HepG2 (cell line): ENCODE results near the gene IYD. TPM values are rescaled to one million over a fixed set of nuclear protein-coding genes. Genes with fewer than 3 reads are reported as not detected.

Source experiments
- ATAC-seq: fragments of 200-7000 bp; cut with Tn5 transposase; 3 replicates; pipeline ENCODE4 v1.9.1; 2020; ENCODE audit warnings: mild to moderate bottlenecking, moderate library complexity
- BruUV-seq: library from RNA; stranded (reverse); fragments of 400-500 nt; replicated peaks from 2 replicates; lab custom pipeline; 2021; lab: Mats Ljungman, UMichigan
- CTCF ChIA-PET: fragments of 300-600 bp; formaldehyde crosslinking; extraction: SDS; loops from one replicate; lab custom pipeline; 2021; ENCODE audit warnings: low total read pairs, inconsistent platforms, low intra/inter-chr PET ratio; lab: Yijun Ruan, JAX
- POLR2A ChIA-PET: fragments of 350-600 bp; sonication (Branson Sonifier 250); formaldehyde crosslinking; loops from one replicate; lab custom pipeline; 2020; ENCODE audit warnings: antibody characterized with exemption, inconsistent platforms; lab: Yijun Ruan, JAX
- DNase-seq: peaks from one replicate; pipeline ENCODE4 v3.0.0-alpha.2; 2015; ENCODE audit warnings: low spot score
- FAIRE-seq: peaks from 3 replicates; lab custom pipeline; 2011; peaks lifted over from hg19 to GRCh38; lab: Jason Lieb, UNC
- H2AFZ ChIP-seq: one replicate; pipeline ENCODE4 v1.6.1; 2011; ENCODE audit warnings: low read length, inconsistent platforms
- H3K27ac ChIP-seq: fragments of 300-600 bp; 3 replicates; pipeline ENCODE4 v1.8.0; 2011; ENCODE audit warnings: mixed run types, mild to moderate bottlenecking, mixed read lengths, low read length, inconsistent platforms; ENCODE audit not compliant: insufficient read depth; ENCODE audit errors: extremely low read length
- H3K27me3 ChIP-seq, 2 experiments: fragments of 200-600 bp in 1 of 2; 2 replicates in 1 of 2; 3 replicates in 1 of 2; pipeline versions ENCODE4 v1.6.0 to v1.8.0; 2011; ENCODE audit warnings: low read length in 2 of 2, mild to moderate bottlenecking in 2 of 2, moderate library complexity in 2 of 2, inconsistent platforms in 1 of 2; ENCODE audit not compliant: insufficient read depth in 2 of 2, control insufficient read depth in 1 of 2
- H3K36me3 ChIP-seq, 2 experiments: fragments of 200-600 bp in 1 of 2; replicated peaks in 1 of 2; 2 replicates in 1 of 2; 3 replicates in 1 of 2; pipeline versions ENCODE4 v1.5.1 to v1.8.0; 2011; ENCODE audit warnings: low read length in 2 of 2, inconsistent platforms in 1 of 2; ENCODE audit not compliant: insufficient read depth in 2 of 2, control insufficient read depth in 1 of 2
- H3K4me1 ChIP-seq: 2 replicates; pipeline ENCODE4 v1.5.1; 2012; ENCODE audit warnings: low read length, inconsistent platforms; ENCODE audit not compliant: insufficient read depth
- H3K4me2 ChIP-seq: 2 replicates; pipeline ENCODE4 v1.6.0; 2011; ENCODE audit warnings: low read depth, low read length, inconsistent platforms
- H3K4me3 ChIP-seq, 3 experiments: fragments of 200-600 bp in 1 of 3; sonication (generic), shearing (Covaris generic) in 1 of 3; replicated peaks in 1 of 3; 2 replicates each; pipeline ENCODE4 v1.5.1; 2011 to 2016; ENCODE audit warnings: low read length in 3 of 3, inconsistent platforms in 2 of 3, low read depth in 2 of 3, mild to moderate bottlenecking in 2 of 3, control low read depth in 1 of 3, mixed read lengths in 1 of 3; ENCODE audit not compliant: insufficient read depth in 1 of 3
- H3K79me2 ChIP-seq: one replicate; pipeline ENCODE4 v1.6.1; 2011; ENCODE audit warnings: low read length, inconsistent platforms; ENCODE audit not compliant: insufficient read depth
- H3K9ac ChIP-seq: 2 replicates; pipeline ENCODE4 v1.6.0; 2011; ENCODE audit warnings: mild to moderate bottlenecking, low read depth, low read length, inconsistent platforms; ENCODE audit not compliant: insufficient read depth
- H3K9me3 ChIP-seq: 2 replicates; pipeline ENCODE4 v1.5.1; 2012; ENCODE audit warnings: mild to moderate bottlenecking, low read length
- H4K20me1 ChIP-seq: 2 replicates; pipeline ENCODE4 v1.6.0; 2011; ENCODE audit warnings: inconsistent platforms, mild to moderate bottlenecking, low read length, moderate library complexity; ENCODE audit not compliant: insufficient read depth
- ELF3 ChIP-seq: IDR thresholded peaks from 2 replicates; pipeline ENCODE4 v1.6.1; 2016; ENCODE audit warnings: missing genetic modification reagents, missing compliant biosample characterization
- HNF4G ChIP-seq, 2 experiments: sonication (generic) in 1 of 2; formaldehyde crosslinking in 1 of 2; IDR thresholded peaks; 2 replicates each; pipeline versions ENCODE4 v1.4.0 to v1.6.1; 2011 to 2020; ENCODE audit warnings: borderline replicate concordance in 2 of 2, low read depth in 2 of 2, mild to moderate bottlenecking in 2 of 2, low read length in 1 of 2, missing genetic modification reagents in 1 of 2, moderate library complexity in 1 of 2
- KDM4B ChIP-seq: sonication (generic); formaldehyde crosslinking; IDR thresholded peaks from 2 replicates; pipeline ENCODE4 v1.4.0; 2020; ENCODE audit warnings: missing genetic modification reagents
- KDM5A ChIP-seq: fragments of 200-600 bp; sonication (generic); IDR thresholded peaks from 2 replicates; pipeline ENCODE4 v1.7.0; 2018; ENCODE audit warnings: antibody characterized with exemption, mild to moderate bottlenecking, low read length, borderline replicate concordance
- PHB2 ChIP-seq: fragments of 450-650 bp; IDR thresholded peaks from 2 replicates; pipeline ENCODE4 v1.6.1; 2018; ENCODE audit not compliant: partially characterized antibody
- SMAD3 ChIP-seq: sonication (generic); formaldehyde crosslinking; IDR thresholded peaks from 2 replicates; pipeline ENCODE4 v1.4.0; 2020; ENCODE audit warnings: missing genetic modification reagents
- STAT5B ChIP-seq: sonication (generic); formaldehyde crosslinking; IDR thresholded peaks from 2 replicates; pipeline ENCODE4 v1.4.0; 2020; ENCODE audit warnings: missing genetic modification reagents
- TEF ChIP-seq: sonication (generic); formaldehyde crosslinking; IDR thresholded peaks from 2 replicates; pipeline ENCODE4 v1.5.0; 2020; ENCODE audit warnings: missing genetic modification reagents
- U2AF1 ChIP-seq: fragments of 200-400 bp; formaldehyde crosslinking; optimal IDR thresholded peaks from 2 replicates; pipeline ENCODE3; 2017; ENCODE audit warnings: mild to moderate bottlenecking, low read depth, low read length
- ZNF275 ChIP-seq: sonication (generic); formaldehyde crosslinking; IDR thresholded peaks from 2 replicates; pipeline ENCODE4 v1.8.0; 2022; ENCODE audit warnings: missing genetic modification reagents, mild to moderate bottlenecking, inconsistent platforms, borderline replicate concordance
- WGBS: methylation state at CpG from one replicate; pipeline ENCODE4 v1.1.6; 2017; ENCODE audit warnings: low lambda C conversion rate; 5-methylcytosine and 5-hydroxymethylcytosine counted together
- in situ Hi-C: cut with HindIII; loops from 2 replicates; pipeline ENCODE4 v1.10.0; 2017; ENCODE audit warnings: low pct_unique_long_range_greater_than_20kb; ENCODE audit not compliant: extremely low pct_ligation_motif_present
- intact Hi-C: fragments of 100-400 bp; cut with micrococcal nuclease; formaldehyde crosslinking; loops from one replicate; pipeline ENCODE4 v1.10.0; 2022; ENCODE audit not compliant: unreplicated experiment
- polyA plus RNA-seq, 8 experiments: library from polyadenylated mRNA; depleted of rRNA in 3 of 8; stranded (reverse) in 7 of 8; unstranded in 1 of 8; fragments of >200 nt; fragmentation: Illumina TruSeq in 4 of 8; extraction: Trizol in 4 of 8; gene quantifications; 2 replicates each; pipeline versions ENCODE4 v1.2.1 to v1.2.3, GENCODE V29; 2011 to 2016; ENCODE audit warnings: low read depth in 4 of 8, missing spikeins in 1 of 8, mixed read lengths in 1 of 8; ENCODE audit not compliant: insufficient read depth in 1 of 8
- total RNA-seq, 5 experiments: library from RNA; depleted of rRNA; stranded (reverse); fragments of >200 nt; fragmentation: Illumina TruSeq; extraction: Trizol; gene quantifications; 2 replicates each; pipeline ENCODE4 v1.2.3, GENCODE V29; 2016; ENCODE audit warnings: low read depth in 1 of 5
- TF ChIP-seq, protein P1 (sequence below): sonication (generic); formaldehyde crosslinking; IDR thresholded peaks from 2 replicates; pipeline ENCODE4 v1.4.0; 2020; ENCODE audit warnings: missing genetic modification reagents, borderline replicate concordance
- TF ChIP-seq, protein P2 (sequence below): sonication (generic); formaldehyde crosslinking; IDR thresholded peaks from 2 replicates; pipeline ENCODE4 v1.4.0; 2020; ENCODE audit warnings: missing genetic modification reagents
- TF ChIP-seq, protein P3 (sequence below): sonication (generic); formaldehyde crosslinking; IDR thresholded peaks from 2 replicates; pipeline ENCODE4 v1.4.0; 2020; ENCODE audit warnings: missing genetic modification reagents, borderline replicate concordance

Gene IYD
- total and polyA plus RNA-seq, 2 of the 13 experiments (the other 11 are each of a cell fraction or from before 2014, with no cell fraction given): 0.01 to 0.46 TPM

DNA sequence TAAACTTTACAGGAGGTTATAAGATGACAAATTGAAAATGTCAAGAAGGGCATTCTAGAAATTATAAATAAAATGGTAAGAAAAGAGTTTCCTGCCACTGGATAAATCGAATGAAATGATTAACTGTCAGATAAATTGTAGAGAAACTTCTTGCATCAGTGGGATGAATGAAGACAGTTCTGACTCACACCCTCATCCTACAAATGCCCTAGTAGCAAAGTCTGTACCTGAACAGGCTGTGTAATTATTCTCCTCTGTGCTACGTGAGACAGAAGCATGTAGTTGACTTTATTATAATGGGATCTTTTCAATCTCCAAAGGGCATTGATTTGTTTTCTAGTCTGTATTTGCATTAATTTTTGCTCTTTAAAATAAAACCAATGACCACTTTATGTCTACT is 47.3 kb downstream of the IYD start:
- FAIRE-seq (no peak), DNase-seq (no peak), ATAC-seq (no peak)
- POLR2A ChIA-PET: no interaction called here
- no peaks in the 10 kb centered on the region for H3K9me3 ChIP-seq
- H2AFZ ChIP-seq: no peak overlapping the region
- intact Hi-C loops (no loop called here), in situ Hi-C loops (loop anchor here (5.0 to 25.0 kb wide), 4 partner anchors 189 to 921 kb away; no protein-coding TSS in a partner anchor)
- H4K20me1 ChIP-seq: no peaks in the 10 kb centered on the region
- no peaks in the 10 kb centered on the region for H3K36me3 ChIP-seq
- CTCF ChIA-PET: interaction anchor here (6.0 kb wide), 1 partner anchor 399 kb away, joined by 107 read pairs; no protein-coding TSS in a partner anchor
- no peak overlapping the region for H3K4me3 ChIP-seq
- BruUV-seq: no TSS peak
- no peaks in the 10 kb centered on the region for H3K4me1 ChIP-seq
- no peaks in the 10 kb centered on the region for H3K27me3 ChIP-seq
- no peak overlapping the region for H3K9ac ChIP-seq
- H3K27ac ChIP-seq: no peak overlapping the region
- H3K79me2 ChIP-seq: no peaks in the 10 kb centered on the region
- WGBS: 2% methylated on average over 2 of the region's 2 CpGs
- no peak overlapping the region for H3K4me2 ChIP-seq
- TF ChIP-seq, protein P1, sequence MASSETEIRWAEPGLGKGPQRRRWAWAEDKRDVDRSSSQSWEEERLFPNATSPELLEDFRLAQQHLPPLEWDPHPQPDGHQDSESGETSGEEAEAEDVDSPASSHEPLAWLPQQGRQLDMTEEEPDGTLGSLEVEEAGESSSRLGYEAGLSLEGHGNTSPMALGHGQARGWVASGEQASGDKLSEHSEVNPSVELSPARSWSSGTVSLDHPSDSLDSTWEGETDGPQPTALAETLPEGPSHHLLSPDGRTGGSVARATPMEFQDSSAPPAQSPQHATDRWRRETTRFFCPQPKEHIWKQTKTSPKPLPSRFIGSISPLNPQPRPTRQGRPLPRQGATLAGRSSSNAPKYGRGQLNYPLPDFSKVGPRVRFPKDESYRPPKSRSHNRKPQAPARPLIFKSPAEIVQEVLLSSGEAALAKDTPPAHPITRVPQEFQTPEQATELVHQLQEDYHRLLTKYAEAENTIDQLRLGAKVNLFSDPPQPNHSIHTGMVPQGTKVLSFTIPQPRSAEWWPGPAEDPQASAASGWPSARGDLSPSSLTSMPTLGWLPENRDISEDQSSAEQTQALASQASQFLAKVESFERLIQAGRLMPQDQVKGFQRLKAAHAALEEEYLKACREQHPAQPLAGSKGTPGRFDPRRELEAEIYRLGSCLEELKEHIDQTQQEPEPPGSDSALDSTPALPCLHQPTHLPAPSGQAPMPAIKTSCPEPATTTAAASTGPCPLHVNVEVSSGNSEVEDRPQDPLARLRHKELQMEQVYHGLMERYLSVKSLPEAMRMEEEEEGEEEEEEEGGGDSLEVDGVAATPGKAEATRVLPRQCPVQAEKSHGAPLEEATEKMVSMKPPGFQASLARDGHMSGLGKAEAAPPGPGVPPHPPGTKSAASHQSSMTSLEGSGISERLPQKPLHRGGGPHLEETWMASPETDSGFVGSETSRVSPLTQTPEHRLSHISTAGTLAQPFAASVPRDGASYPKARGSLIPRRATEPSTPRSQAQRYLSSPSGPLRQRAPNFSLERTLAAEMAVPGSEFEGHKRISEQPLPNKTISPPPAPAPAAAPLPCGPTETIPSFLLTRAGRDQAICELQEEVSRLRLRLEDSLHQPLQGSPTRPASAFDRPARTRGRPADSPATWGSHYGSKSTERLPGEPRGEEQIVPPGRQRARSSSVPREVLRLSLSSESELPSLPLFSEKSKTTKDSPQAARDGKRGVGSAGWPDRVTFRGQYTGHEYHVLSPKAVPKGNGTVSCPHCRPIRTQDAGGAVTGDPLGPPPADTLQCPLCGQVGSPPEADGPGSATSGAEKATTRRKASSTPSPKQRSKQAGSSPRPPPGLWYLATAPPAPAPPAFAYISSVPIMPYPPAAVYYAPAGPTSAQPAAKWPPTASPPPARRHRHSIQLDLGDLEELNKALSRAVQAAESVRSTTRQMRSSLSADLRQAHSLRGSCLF: no peak
- TF ChIP-seq, protein P2, sequence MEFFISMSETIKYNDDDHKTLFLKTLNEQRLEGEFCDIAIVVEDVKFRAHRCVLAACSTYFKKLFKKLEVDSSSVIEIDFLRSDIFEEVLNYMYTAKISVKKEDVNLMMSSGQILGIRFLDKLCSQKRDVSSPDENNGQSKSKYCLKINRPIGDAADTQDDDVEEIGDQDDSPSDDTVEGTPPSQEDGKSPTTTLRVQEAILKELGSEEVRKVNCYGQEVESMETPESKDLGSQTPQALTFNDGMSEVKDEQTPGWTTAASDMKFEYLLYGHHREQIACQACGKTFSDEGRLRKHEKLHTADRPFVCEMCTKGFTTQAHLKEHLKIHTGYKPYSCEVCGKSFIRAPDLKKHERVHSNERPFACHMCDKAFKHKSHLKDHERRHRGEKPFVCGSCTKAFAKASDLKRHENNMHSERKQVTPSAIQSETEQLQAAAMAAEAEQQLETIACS (CRISPR knock-in tag): no peak
- TF ChIP-seq SMAD3 (no peak), KDM5A (no peak), TEF (no peak), PHB2 (no peak), STAT5B (no peak), ELF3 (CRISPR knock-in tag) (no peak), U2AF1 (no peak), ZNF275 (CRISPR knock-in tag) (no peak), HNF4G (IDR thresholded peaks at IDR 0.05; ENCODE audit: borderline replicate concordance, low read depth, low read length) (no peak), HNF4G (CRISPR knock-in tag; IDR thresholded peaks at IDR 0.05; ENCODE audit: borderline replicate concordance, low read depth) (no peak), KDM4B (no peak)
- TF ChIP-seq, protein P3, sequence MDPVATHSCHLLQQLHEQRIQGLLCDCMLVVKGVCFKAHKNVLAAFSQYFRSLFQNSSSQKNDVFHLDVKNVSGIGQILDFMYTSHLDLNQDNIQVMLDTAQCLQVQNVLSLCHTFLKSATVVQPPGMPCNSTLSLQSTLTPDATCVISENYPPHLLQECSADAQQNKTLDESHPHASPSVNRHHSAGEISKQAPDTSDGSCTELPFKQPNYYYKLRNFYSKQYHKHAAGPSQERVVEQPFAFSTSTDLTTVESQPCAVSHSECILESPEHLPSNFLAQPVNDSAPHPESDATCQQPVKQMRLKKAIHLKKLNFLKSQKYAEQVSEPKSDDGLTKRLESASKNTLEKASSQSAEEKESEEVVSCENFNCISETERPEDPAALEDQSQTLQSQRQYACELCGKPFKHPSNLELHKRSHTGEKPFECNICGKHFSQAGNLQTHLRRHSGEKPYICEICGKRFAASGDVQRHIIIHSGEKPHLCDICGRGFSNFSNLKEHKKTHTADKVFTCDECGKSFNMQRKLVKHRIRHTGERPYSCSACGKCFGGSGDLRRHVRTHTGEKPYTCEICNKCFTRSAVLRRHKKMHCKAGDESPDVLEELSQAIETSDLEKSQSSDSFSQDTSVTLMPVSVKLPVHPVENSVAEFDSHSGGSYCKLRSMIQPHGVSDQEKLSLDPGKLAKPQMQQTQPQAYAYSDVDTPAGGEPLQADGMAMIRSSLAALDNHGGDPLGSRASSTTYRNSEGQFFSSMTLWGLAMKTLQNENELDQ (CRISPR knock-in tag): no peak
